ENCODE results near the gene TRIM56.
"Not testable (repeated sequence)": the region's sequence is repeated elsewhere in the genome, so short reads cannot be mapped to it uniquely, and the experiment has no call there.

Gene TRIM56

GRCh38 chr7:101087334-101088068 lies 2.2 kb downstream of the TRIM56 start:
- no peak overlapping the region for H3K4me3 ChIP-seq (ENCODE audit: low read depth, low read length)
- H3K4me1 ChIP-seq = no peaks in the 10 kb centered on the region
- no peak overlapping the region for H3K9ac ChIP-seq
- no peaks in the 10 kb centered on the region for H3K27me3 ChIP-seq (ENCODE audit: control insufficient read depth, insufficient read depth, low read length)
- no peak overlapping the region for H3K4me2 ChIP-seq (ENCODE audit: low read length)
- H3K9me3 ChIP-seq (ENCODE audit: control insufficient read depth, low read length) = no peaks in the 10 kb centered on the region
- H2AFZ ChIP-seq = no peak overlapping the region
- peaks cover 2% of the 10 kb centered on the region for H3K79me2 ChIP-seq
- no peaks in the 10 kb centered on the region for H3K36me3 ChIP-seq (ENCODE audit: control insufficient read depth, insufficient read depth, low read length)
- TF ChIP-seq CTCF (IDR thresholded peaks at IDR 0.05) = no peak
- H3K27ac ChIP-seq = no peak overlapping the region

- no peak for TF ChIP-seq CTCF (IDR thresholded peaks at IDR 0.05)
- Histone ChIP-seq H3K27ac (no peak overlapping the region), H3K4me1 (no peaks in the 10 kb centered on the region), H3K9ac (no peak overlapping the region), H3K4me3 (ENCODE audit: low read depth, low read length) (no peak overlapping the region), H3K9me3 (ENCODE audit: control insufficient read depth, low read length) (no peaks in the 10 kb centered on the region), H2AFZ (no peak overlapping the region), H3K4me2 (ENCODE audit: low read length) (no peak overlapping the region), H3K36me3 (ENCODE audit: control insufficient read depth, insufficient read depth, low read length) (no peaks in the 10 kb centered on the region), H3K27me3 (ENCODE audit: control insufficient read depth, insufficient read depth, low read length) (no peaks in the 10 kb centered on the region), H3K79me2 (peaks cover 2% of the 10 kb centered on the region)
These were observed 2.8 kb downstream of the TRIM56 start for GRCh38 chr7:101088069-101088425.

GRCh38 chr7:101088858-101089529 lies 3.7 kb downstream of the TRIM56 start:
- H3K4me2 ChIP-seq (ENCODE audit: low read length) = no peak overlapping the region
- no peaks in the 10 kb centered on the region for H3K36me3 ChIP-seq (ENCODE audit: control insufficient read depth, insufficient read depth, low read length)
- no peak overlapping the region for H3K4me3 ChIP-seq (ENCODE audit: low read depth, low read length)
- no peak for TF ChIP-seq CTCF (IDR thresholded peaks at IDR 0.05)
- no peaks in the 10 kb centered on the region for H3K4me1 ChIP-seq
- H3K9ac ChIP-seq = no peak overlapping the region
- no peaks in the 10 kb centered on the region for H3K9me3 ChIP-seq (ENCODE audit: control insufficient read depth, low read length)
- H3K27me3 ChIP-seq (ENCODE audit: control insufficient read depth, insufficient read depth, low read length) = no peaks in the 10 kb centered on the region
- peaks cover 2% of the 10 kb centered on the region for H3K79me2 ChIP-seq
- H2AFZ ChIP-seq = no peak overlapping the region
- no peak overlapping the region for H3K27ac ChIP-seq

GRCh38 chr7:101089876-101090275 lies 4.6 kb downstream of the TRIM56 start:
- no peak overlapping the region for H3K9ac ChIP-seq
- no peak overlapping the region for H3K4me3 ChIP-seq (ENCODE audit: low read depth, low read length)
- H3K36me3 ChIP-seq (ENCODE audit: control insufficient read depth, insufficient read depth, low read length) = no peaks in the 10 kb centered on the region
- no peaks in the 10 kb centered on the region for H3K27me3 ChIP-seq (ENCODE audit: control insufficient read depth, insufficient read depth, low read length)
- no peak for TF ChIP-seq CTCF (IDR thresholded peaks at IDR 0.05)
- H3K4me2 ChIP-seq (ENCODE audit: low read length) = no peak overlapping the region
- no peaks in the 10 kb centered on the region for H3K9me3 ChIP-seq (ENCODE audit: control insufficient read depth, low read length)
- H2AFZ ChIP-seq = no peak overlapping the region
- no peaks in the 10 kb centered on the region for H3K4me1 ChIP-seq
- H3K27ac ChIP-seq = no peak overlapping the region
- H3K79me2 ChIP-seq = peaks cover 2% of the 10 kb centered on the region

GRCh38 chr7:101092266-101092905 lies 7.1 kb downstream of the TRIM56 start:
- H2AFZ ChIP-seq; H3K79me2 ChIP-seq; H3K27me3 ChIP-seq (ENCODE audit: control insufficient read depth, insufficient read depth, low read length); H3K4me2 ChIP-seq (ENCODE audit: low read length); H3K36me3 ChIP-seq (ENCODE audit: control insufficient read depth, insufficient read depth, low read length); H3K4me1 ChIP-seq; H3K4me3 ChIP-seq (ENCODE audit: low read depth, low read length); H3K9me3 ChIP-seq (ENCODE audit: control insufficient read depth, low read length); H3K9ac ChIP-seq; H3K27ac ChIP-seq: not testable (repeated sequence)
